Fibroblast of skin of right quadriceps (primary cell): ENCODE results near the gene CTTNBP2NL.
"Not testable (repeated sequence)": the region's sequence is repeated elsewhere in the genome, so short reads cannot be mapped to it uniquely, and the experiment has no call there.

Experiments
- DNase-seq: peaks from one replicate; pipeline ENCODE4 v3.0.0-alpha.2; 2013

The CTTNBP2NL gene

GRCh38 chr1:112387807-112388206 is 8.2 kb upstream of the CTTNBP2NL start:
- no peak for DNase-seq

GRCh38 chr1:112388436-112388835 is 7.6 kb upstream of the CTTNBP2NL start:
- peak; percentile 26 for DNase-seq

GRCh38 chr1:112389689-112390088 is 6.3 kb upstream of the CTTNBP2NL start:
- DNase-seq = no peak

- not testable (repeated sequence) for DNase-seq
These were observed 5.7 kb upstream of the CTTNBP2NL start for GRCh38 chr1:112390335-112390734.

- peak; percentile 92 for DNase-seq
These were observed 5.0 kb upstream of the CTTNBP2NL start for GRCh38 chr1:112390775-112391602.

- no peak for DNase-seq
These were observed 4.4 kb upstream of the CTTNBP2NL start for GRCh38 chr1:112391603-112391940.

GRCh38 chr1:112393631-112393974 is 2.4 kb upstream of the CTTNBP2NL start:
- peak; percentile 34 for DNase-seq

- DNase-seq = no peak
These were observed 1.3 kb upstream of the CTTNBP2NL start for GRCh38 chr1:112394743-112395062.

GRCh38 chr1:112395256-112395820 is 676 bp upstream of the CTTNBP2NL start:
- DNase-seq = peak; percentile 28

GRCh38 chr1:112396653-112397471 is 848 bp downstream of the CTTNBP2NL start:
- peak; percentile 30 for DNase-seq

- DNase-seq = no peak
These were observed 1.8 kb downstream of the CTTNBP2NL start for GRCh38 chr1:112397841-112398240.

GRCh38 chr1:112399456-112399855 is 3.4 kb downstream of the CTTNBP2NL start:
- no peak for DNase-seq

GRCh38 chr1:112400706-112401105 is 4.7 kb downstream of the CTTNBP2NL start:
- DNase-seq = not testable (repeated sequence)

GRCh38 chr1:112402682-112403643 is 6.9 kb downstream of the CTTNBP2NL start:
- DNase-seq = peak; percentile 49

- DNase-seq = no peak
These were observed 10.8 kb downstream of the CTTNBP2NL start for GRCh38 chr1:112406771-112407170.

GRCh38 chr1:112409414-112409813 is 13.4 kb downstream of the CTTNBP2NL start:
- DNase-seq = no peak

- DNase-seq = no peak
These were observed 14.7 kb downstream of the CTTNBP2NL start for GRCh38 chr1:112410673-112411072.

- DNase-seq = no peak
These were observed 21.3 kb downstream of the CTTNBP2NL start for GRCh38 chr1:112417271-112417670.

GRCh38 chr1:112418099-112418892 is 22.3 kb downstream of the CTTNBP2NL start:
- peak; percentile 31 for DNase-seq

GRCh38 chr1:112423207-112423606 is 27.2 kb downstream of the CTTNBP2NL start:
- no peak for DNase-seq

GRCh38 chr1:112423666-112424065 is 27.7 kb downstream of the CTTNBP2NL start:
- DNase-seq = not testable (repeated sequence)

- no peak for DNase-seq
These were observed 33.7 kb downstream of the CTTNBP2NL start for GRCh38 chr1:112429749-112430148.
